ENCODE data around the gene LRRC32. TPM values are rescaled to one million over a fixed set of nuclear protein-coding genes. Genes with fewer than 3 reads are reported as not detected.

LRRC32 gene
- total RNA-seq, 1 donor from 2014 or later, result 17.5 TPM

DNA sequence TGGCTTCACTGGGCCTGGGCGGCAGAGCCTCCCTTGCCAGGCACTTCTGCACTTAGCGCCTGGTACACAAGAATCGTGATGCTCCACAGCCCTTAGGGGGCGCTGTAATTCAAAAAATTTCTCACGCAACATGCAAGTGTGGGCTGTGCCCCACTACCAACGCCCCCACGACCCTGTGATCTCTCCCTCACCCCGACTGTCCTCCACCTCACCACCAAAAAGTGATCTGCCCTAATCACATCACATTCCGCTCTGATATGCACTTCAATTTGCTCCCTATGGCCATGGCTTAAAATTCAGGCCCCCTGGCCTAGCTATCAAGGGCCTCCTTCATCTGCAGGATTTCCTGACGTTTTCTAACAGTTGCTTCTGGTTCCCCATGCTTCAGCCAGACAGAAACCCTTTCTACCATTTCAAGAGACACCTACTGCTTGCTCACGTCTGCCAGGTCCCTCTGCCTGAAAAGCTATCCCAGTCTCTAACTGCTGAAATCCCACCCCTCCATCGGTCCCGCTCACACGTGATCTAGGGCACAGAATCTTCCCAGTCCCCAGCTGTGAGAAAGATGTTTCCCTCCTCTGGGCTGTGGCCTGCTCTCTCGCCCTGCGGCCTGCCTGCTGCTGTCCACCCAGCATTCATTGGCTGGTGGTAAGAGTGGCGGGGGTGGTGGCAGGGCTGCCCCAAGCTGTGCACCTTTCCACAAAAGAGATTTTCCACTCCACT is 27.9 kb upstream of the LRRC32 start:
- no peak for DNase-seq

DNA sequence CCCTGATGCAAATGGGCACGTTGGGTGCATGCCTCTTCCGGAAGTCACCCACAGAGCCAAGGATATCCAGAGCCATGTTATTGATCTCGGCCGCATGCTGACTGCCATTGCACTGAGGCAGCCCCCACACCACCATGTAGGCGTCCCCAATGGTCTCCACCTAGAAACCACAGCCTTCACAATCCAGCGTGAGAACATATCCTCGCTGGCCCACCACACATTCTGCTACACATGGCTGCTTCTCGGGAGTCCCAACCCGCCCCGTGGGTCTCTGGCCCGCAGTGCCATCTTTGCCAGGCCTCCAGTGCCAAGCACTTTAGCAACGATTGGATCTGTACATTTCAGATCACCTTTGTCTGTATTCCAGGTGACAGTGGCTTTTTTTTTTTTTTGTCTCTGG is 26.2 kb upstream of the LRRC32 start:
- no peak for DNase-seq

DNA sequence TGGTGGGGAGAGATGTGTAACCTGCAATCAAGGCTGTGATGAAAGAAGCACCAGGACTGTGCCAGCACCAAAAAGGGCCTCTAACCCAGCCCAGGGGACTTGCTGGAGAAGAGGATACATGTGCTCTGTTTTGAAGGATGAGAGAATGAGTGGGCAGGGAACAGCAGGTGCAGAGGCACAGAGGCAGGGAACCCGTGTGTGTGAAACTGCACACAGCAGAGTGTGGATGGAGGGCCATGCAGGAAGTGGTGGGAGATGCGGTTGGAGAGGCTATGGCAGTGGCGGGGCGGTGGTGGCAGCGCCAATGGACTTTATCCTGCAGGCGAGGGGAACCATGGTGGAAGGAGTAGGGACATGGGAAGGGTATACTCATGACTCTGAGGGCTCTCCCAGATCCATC is 25.2 kb upstream of the LRRC32 start:
- no peak for DNase-seq

DNA sequence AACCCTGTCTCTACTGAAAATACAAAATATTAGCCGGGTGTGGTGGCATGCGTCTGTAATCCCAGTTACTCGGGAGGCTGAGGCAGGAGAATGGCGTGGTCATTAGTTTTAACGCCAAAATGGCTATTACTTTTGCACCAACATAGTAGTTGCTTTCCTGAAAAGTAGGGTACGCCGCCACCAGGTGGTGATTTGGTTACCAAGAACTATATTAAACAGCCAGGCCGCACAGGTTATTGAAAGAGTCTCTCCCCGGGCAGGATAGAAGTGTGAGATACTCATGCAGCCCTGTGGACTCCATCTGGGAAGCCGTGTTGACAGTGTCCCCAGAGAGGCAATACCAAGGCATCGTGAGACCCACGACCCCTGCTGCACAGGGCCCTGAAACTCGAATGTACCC is 24.6 kb upstream of the LRRC32 start:
- no peak for DNase-seq

DNA sequence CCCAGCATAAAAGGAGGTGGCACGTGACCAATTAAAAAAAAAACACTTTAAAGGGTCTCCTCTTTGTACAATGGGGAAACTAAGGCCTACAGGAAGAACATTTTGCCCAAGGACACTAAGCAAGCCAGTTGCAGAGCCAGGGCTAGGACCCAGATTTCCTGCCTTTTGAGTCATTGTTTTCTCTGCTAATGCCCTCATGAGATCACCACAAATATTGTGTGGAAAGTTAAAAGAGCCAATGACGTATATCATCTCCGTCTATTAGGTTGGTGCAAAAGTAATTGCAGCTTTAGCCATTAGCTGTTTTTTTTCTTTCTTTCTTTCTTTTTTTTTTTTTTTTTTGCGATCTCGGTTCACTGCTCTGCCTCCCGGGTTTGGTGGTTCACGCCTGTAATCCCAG is 24.1 kb upstream of the LRRC32 start:
- DNase-seq, result no peak

DNA sequence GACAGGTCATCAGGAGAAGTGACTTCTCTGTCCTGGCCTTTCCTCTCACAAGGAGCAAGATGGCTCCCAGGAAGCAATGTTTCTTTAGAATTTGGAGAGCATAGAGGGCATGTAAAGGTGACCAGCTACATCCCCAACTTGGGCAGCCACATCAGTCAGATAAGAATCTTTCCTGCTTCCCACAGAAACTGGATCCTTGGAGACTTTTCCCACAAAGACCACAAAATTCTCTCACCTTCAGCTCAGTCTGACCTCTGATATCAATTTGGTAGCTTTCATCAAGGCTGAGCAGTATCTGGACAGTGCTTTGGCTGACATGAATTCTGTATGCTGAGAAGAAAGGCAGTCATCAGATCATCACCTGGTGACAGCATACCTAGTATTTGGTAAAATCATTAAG is 23.3 kb upstream of the LRRC32 start:
- DNase-seq, result no peak

DNA sequence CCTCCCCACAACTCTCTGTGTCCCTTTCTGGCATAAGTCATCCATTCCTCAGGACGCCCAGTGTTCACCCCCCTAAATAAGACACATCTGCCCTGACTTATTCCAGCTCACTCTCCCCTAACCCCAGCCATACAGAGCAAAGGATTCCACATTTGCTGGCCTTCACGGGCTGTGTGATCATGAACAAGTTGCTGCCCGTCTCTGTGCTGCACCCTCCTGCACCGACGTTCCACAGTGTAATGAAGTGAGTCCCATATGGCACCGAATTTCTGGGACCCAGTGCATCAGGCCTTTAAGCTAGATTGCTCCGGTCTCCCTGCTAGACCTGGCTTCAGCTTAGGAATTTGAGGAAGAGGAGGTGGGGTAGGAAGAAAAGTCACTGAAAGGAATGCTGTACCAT is 22.4 kb upstream of the LRRC32 start:
- DNase-seq, result no peak

DNA sequence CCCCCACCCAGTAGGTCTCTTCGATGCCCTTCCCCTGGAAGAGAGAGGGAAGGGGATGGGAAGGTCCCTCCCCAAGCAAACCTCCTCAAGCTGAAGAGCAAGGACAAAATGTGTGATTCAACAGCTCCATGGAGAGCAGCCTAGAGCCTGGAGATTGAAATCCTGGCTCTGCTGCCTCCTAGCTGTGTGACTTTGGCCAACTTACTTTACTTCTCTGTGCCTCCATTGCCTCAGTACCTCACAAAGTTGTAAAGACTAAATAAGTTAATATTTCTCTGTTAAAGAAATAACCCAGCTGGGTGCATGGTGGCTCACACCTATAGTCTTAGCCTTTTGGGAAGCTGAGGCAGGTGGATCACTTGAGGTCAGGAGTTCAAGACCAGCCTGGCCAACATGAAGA is 21.1 kb upstream of the LRRC32 start:
- DNase-seq, result no peak

DNA sequence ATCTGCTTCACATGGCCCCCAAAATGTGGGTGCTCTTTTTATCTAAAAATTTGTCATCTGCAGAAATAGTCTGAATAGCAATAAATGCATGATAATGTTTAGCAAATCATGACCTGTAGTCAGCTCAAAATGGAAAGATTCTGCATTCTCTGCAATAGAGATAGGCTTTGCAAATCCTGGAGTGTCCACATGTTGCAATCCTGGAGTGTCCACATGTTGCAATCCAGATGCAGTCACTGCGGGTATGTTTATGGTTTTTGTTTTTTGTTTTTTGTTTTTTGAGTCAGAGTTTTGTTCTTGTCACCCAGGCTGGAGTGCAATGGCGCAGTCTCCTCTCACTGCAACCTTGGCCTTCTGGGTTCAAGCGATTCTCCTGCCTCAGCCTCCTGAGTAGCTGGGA is 20.2 kb upstream of the LRRC32 start:
- DNase-seq, result no peak

DNA sequence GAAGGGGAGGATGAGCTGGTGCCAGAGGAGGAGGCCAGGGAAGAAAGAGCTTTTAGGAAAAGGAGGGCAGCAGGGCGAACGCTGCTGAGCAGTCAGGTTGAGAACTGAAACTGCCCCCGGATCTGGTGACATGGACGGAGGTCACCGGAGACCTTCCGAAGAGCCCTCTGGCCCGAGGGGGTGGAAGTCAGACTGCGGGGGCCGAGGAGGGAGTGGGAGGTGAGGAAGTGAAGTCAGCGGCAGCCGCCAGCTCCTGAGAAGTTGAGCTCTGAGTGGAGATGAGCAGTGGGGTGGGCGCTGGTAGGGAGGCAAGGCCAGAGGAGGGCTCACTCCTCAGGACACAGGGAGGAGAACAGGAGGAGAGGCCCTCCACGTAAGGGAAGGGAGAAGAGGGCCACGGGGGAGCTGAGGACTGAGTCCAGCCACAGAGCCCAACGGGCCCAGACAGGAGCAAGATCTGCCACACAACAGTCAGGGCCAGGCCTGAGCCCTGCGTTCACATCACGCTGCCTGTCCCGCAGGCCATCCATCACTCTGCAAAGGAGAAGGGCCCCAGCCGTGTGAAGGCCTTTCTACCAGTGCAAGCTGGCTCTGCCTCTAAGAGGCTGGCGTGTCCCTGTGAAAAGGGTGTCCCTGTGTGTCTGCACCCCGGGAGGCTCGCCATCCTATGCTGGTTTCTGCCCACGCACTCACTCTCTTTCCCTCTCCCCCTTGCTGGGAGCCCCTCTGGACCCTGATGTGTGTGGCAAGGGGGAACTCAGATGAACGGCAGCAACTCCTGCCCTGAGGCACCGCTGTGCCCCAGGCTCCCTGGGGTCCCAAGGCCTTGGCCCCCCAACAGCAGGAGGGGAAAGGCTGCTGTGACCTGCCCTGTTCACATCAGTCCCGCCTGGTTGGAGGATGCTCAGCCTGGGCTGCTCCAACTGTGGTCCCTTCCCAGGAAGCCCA is 19.0 kb upstream of the LRRC32 start:
- DNase-seq, result no peak

DNA sequence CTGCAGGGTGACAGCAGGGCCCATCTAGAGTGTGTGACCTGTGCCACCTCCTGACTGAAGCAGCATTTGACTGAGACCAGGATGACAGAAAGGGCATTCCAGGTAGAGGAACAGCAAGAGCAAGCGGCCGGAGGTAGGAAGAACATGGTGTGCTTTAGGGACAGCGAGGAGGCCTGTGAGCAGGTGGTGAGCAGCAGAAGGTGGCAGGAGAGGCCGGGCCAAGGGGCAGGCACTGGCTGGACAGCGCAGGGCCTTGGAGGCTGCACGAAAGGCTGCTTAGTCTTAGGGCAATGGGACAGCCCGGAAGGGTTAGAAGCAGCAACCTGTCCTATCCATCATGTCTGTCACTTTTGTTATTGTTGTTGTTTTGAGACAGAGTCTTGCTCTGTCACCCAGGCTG is 17.6 kb upstream of the LRRC32 start:
- DNase-seq, result no peak

DNA sequence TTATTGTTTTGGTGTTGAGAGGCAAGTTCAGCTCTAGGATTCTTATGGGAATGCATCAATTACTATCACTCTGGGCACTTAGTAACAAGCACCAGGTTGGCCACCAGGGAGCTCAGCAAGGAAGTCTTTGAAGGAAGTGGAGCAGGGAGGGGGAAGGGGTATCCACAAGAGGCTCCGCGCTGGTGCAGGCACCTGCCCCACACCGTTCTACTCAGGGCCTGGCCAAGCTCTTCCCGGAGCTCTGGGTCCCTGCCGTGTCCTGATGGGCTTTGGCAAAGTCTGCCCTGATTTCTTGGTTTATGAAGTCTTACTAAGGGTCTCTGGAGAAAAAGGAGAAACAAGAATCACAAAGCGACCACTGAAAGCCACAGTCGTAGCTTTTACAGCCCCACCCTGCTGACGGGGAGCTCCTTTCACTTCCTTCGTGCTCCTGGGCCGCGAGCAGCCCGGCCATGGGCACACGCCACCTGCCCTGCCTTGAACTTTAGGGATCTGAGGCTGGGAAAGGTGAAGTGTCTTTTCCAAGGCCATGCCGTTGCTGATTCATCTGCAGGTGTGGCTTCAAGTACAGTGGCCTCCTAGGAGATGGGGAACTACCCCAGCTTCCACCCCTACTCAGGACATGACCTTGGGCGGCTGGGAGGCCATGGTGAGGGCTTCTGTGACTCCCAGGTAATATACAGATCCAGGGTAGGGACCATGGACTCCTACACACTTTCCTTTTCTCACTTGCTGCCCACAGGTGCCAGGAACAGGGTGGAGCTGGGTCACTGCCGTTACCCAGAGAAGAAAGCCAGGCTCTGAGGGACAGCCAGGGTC is 15.9 kb upstream of the LRRC32 start:
- no peak for DNase-seq

DNA sequence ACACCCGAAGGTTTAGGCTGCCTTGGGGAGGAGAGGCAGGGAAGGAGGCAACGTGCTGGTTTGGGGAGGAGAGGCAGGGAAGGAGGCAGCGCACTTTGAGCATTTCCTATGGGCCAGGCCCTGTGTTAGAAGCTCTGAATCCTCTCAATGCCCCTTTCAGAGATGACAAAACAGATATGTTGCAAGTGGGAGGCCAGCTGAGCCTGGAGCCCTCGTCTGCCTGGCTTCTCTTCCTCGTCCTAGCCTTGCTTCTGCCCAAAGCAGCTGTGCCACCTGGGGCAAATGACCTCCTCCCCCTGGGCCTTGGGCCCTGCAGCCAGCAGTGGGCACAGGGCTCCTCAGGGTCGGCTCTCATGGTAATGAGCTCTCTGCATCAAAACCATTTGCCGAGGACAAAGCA is 15.3 kb upstream of the LRRC32 start:
- DNase-seq, result no peak

DNA sequence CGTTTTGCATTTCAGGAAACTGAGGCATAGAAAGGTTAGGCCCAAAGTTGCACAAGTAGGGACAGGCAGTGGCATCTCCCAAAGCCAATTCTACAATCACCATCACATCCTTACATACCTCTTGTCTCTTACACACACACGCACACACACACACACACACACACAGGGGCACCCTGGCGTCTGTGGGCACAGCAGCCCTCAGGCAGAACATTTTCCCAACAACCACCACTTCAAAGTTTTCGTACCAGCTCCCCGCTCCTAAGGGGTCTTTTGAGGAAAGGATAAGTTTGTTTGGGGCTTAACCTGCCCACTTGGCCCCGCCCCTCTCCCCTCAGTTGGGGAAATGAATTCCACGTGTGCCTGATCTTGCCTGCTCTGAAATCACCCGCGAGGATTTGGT is 14.7 kb upstream of the LRRC32 start:
- DNase-seq, result no peak

DNA sequence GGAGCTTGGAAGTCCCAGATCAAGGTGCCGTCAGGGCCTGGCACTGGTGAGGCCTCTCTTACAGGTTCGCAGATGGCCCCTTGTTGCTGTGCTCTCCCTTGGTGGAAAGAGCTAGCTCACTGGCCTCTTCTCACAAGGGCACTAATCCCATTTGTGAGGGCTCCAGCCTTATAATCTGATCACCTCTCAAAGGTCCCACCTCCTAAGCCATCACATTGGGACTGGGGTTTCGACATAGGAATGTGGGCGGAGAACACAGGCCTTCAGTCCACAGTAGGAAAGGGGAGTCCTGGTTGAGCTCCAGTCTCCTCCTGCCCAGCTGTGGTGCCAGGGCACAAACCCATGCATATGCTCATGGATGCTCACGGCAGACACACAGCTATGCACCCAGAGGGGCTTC is 14.0 kb upstream of the LRRC32 start:
- DNase-seq, result no peak

DNA sequence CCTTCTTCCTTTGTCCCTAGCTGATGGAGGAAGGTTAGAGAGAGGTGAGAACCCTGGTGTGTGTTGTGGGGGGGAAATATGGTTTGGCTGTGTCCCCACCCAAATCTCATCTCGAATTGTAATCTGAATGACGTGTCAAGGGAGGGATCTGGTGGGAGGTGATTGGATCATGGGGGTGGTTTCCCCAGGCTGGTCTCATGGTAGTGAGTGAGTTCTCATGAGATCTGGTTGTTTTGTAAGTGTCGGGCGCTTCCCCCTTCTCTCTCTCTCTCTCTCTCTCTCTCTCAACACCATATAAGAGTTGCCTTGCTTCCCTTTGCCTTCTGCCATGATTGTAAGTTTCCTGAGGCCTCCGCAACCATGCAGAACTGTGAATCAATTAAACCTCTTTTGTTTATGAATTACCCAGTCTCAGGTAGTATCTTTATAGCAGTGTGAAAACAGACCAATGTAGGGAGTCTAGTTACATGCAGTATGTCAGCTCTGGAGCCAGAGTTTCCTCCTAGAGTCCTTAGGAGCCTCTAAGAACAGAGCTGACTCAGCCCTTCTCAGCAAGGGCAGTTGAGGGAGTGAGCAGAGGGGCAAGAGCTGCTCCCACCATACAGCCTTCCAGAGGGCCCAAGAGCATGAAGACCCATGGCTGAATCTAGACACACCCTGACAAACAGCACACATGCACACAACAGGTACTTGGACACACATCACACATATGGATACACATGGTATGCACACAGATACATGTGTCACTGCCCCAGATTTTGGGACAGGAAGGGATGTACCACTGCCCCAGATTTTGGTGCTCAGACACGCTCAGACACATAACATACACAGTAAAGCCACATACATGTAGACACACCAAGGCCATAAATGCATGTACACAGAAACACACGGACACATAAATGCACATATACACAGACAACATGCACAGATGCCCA is 12.9 kb upstream of the LRRC32 start:
- DNase-seq, result no peak

DNA sequence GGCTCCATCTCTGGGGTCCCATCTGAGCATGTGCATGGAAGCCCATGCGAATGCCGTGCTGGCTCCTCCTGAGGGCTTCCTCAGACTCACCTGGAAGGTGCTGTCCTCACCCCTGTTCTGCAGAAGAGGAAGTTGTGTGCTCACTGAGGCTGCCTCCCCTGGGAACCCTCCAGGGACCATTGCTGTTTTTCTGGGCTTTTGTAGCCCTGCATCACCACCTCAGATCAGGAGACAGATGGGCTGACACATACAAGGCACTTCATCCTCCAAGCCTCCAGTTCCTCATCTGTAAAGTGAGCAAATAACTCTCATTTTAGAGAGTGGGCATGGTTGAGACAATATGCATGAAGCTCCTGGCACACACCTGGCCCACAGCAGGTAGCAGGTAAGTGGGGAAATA is 12.1 kb upstream of the LRRC32 start:
- no peak for DNase-seq

DNA sequence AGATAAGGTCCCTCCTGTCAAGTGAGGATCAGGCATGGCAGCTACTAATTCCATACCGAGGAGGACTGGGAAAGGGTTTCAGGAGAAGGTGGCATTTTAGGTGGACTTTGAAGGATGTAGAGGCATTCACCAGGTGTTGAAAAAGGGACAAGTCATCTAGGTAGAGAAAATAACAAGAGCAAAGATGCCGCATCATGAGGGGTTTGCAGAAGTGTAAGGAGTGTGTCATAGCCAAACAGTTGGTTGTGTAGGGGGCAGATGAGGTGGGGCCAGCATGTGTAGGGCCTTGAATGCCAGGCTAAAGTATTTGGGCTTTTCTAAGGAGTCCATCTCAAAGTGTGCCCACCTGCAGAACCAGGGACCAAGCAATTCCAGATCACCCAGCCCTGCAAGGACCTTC is 11.6 kb upstream of the LRRC32 start:
- DNase-seq, result no peak

DNA sequence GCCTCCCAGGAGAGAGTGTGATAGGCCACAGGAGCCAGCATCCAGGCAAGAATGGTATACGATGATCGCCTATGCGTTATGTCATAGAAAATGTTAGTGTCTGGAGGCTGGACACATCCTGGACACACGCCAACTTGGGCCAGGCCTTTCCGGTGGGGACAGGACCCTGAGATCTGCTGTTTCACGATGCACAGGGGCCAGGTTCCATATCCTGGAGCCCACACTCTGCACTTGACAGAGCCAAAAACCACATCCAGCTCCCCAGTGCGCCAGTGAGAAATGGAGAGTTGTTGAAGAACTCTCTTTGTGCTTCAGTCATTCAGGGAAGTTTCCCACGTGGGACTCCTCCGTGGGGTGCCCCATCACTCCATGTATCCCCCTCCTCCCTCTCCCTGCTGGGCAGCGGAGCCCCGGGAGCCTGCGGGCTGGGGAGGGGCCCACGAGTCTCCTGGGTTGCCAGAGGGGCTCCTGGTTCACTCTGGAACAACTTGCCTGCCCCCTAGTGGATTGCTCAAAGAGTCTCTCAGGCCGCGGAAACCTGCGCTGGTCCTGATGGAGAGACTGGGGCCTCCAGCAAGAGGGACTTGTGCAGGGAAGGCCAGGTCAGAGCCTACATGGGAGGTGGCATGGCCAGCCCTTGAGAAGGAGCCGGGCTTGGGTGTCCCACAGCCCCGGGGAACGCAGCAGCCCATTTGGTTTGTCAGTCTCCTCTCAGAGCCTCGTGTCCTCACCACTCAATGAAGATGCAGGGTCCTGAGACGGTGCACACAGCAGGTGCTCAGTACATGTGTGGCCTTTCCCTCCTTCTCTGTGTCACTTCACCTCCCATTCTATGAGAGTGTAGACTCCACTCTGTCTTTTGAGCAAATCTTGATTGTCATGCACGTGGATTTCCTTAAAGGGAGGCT is 10.2 kb upstream of the LRRC32 start:
- DNase-seq, result peak; percentile 56

DNA sequence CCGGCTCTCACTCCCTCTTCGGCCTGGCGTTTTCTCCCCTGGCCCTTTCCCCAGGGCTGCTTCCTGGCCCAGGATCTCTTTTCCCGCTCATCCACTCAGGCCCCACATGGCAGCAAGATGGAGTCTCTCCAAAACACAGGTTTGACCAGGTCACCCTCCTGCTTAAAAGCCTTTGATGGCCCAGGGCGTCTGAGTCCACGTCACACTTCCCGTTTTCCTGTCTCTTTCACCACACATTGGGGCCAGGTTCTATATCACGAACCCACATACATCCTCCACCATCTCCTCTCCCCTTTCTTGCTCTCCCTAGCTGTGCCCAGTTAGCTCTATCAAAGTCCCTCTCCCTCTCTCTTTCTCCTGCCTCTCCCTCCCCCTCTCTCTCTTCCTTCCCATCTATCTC is 7.8 kb upstream of the LRRC32 start:
- no peak for DNase-seq

DNA sequence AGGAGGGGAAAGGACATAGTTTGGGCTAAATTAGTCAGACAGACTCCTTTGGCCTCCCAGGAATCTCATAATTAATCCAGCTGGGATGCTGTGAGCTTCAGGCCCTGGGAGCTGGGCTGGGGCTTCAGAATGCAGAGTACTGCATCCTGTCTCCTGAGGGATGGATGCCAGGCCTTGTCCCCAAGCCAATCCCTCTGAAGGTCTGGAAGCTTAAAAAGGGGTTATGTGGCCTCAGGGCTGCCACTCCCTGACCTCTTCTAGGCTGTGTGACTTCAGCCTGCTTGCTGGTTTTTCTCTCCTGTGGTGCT is 6.9 kb upstream of the LRRC32 start:
- no peak for DNase-seq
